Measurements from ENCODE around the gene MPST.
A peak's percentile ranks its signal among the peaks of the same experiment; 100 is the strongest.

The MPST gene

DNA sequence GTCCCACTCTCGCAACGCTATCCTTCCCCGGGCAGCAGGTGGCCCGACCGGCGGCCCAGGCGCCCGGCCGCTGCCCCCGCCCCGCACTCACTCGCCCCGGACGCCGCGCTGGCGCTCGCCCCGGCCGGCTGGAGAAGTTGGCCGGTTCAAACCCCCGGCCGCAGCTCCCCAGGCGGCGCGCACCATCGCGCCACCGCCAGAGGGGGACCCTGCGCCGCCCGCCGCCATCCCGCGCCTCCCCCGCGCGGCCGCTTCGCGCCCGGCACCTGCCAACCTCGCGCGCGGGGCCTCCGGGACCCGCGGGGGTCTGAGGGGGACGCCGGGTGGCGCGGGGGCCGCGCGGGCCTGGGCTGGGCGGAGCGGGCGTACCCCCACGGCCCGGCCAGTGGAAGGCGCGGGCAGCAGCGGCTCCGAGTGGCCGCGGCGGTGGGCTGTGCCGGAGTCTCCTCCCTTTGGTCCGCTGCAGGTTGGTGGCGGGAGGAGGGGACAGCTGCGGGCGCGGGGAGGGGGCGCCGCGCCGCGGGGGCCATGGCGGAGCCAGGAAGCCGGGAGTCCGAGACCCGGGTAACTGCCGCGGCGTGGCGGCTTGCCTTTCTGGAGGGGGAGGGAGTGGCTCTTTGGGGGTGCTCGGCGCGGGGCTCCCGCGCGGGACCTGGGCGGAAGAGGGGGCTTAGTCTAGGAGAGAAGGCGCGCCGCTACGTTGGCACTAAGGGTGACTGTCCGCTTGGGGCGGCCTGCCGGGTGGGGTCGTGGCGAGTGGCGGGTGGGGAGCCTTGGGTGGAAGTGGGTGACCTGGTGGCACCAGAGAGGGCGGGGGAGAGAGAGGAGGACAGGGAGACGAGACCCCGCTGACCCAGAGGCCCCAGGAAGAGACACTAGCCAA, at the start of gene MPST, which contains the start of gene TST:
TSS of gene MPST (plus strand) at position 434 of the 883 bp plus-strand sequence. CDS start at position 529, 95 bp downstream.
TSS of gene TST (minus strand) at position 139 of the 883 bp plus-strand sequence. CDS start 715 bp downstream, outside the sequence.
- in situ Hi-C loops (cut with MboI; ENCODE audit: low sequenced_read_pairs, unreplicated experiment) = no loop called here
- DNase-seq (ENCODE audit: low spot score) = peak; percentile 91
- TF ChIP-seq, protein P1, sequence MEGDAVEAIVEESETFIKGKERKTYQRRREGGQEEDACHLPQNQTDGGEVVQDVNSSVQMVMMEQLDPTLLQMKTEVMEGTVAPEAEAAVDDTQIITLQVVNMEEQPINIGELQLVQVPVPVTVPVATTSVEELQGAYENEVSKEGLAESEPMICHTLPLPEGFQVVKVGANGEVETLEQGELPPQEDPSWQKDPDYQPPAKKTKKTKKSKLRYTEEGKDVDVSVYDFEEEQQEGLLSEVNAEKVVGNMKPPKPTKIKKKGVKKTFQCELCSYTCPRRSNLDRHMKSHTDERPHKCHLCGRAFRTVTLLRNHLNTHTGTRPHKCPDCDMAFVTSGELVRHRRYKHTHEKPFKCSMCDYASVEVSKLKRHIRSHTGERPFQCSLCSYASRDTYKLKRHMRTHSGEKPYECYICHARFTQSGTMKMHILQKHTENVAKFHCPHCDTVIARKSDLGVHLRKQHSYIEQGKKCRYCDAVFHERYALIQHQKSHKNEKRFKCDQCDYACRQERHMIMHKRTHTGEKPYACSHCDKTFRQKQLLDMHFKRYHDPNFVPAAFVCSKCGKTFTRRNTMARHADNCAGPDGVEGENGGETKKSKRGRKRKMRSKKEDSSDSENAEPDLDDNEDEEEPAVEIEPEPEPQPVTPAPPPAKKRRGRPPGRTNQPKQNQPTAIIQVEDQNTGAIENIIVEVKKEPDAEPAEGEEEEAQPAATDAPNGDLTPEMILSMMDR (IDR thresholded peaks at IDR 0.05; ENCODE audit: borderline replicate concordance, control extremely low read depth, extremely low read depth, insufficient read depth, missing control alignments) = no peak

DNA sequence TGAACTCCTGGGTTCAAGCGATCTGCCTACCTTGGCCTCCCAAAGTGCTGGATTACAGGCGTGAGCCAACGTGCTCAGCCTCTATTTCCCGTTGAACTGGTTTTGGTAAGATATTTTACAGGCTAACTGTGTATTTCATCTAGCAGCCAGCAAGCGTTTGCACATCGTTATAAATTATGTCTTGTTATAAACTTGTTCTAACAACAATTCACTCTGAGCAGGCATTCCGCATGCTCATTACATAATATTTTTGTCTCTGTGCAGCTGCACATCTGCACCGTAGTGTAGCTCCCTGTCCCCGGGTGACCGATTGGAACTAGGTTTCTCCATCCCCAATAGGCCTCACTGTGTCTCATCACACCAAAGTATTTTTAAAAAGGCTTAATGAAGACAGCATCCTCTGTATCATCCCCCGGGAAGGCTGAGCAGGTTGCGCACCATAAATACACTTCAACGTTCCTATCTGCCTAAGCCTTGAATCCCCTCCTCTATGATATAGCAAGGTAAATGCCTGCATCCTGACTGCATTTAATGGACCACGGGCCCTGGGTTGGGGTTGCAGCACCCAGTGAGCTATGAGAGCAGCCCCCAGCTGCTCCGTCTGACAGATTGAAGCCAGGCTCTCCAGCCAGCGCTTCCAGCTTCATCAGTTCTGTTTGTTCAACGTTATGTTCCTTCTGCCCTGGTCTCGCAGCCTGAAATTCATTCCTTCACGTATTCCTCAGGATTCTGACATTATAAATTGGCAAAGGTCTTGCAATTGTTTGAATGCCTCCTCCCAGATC, 48.0 kb upstream of the MPST start:
- TF ChIP-seq, protein P1 (IDR thresholded peaks at IDR 0.05; ENCODE audit: borderline replicate concordance, control extremely low read depth, extremely low read depth, insufficient read depth, missing control alignments) = no peak
- DNase-seq (ENCODE audit: low spot score) = no peak
- in situ Hi-C loops (cut with MboI; ENCODE audit: low sequenced_read_pairs, unreplicated experiment) = loop anchor here (10.0 kb wide), 1 partner anchor 187 kb away; no protein-coding TSS in a partner anchor

DNA sequence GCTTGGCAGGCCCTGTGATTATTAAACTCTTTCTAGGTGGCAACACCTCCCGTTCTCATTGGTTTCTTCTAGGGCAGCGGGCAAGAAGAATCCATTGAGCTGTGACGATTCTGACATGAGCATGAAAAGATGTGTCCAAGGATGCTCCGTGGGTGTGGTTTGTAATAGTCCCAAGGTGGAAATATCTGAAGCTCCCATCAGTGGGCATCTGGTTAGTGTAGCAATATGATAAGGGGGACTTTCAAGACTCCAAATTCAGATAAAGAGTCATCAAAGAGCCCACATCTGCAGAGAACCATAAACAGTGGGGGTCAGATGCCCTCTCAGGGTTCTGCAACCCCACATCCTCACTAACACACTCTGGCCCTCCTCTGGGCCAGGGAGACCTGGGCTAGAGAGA, 42.9 kb upstream of the MPST start:
- DNase-seq (ENCODE audit: low spot score) = no peak
- in situ Hi-C loops (cut with MboI; ENCODE audit: low sequenced_read_pairs, unreplicated experiment) = loop anchor here (10.0 kb wide), 1 partner anchor 192 kb away; no protein-coding TSS in a partner anchor
- TF ChIP-seq, protein P1 (IDR thresholded peaks at IDR 0.05; ENCODE audit: borderline replicate concordance, control extremely low read depth, extremely low read depth, insufficient read depth, missing control alignments) = no peak

DNA sequence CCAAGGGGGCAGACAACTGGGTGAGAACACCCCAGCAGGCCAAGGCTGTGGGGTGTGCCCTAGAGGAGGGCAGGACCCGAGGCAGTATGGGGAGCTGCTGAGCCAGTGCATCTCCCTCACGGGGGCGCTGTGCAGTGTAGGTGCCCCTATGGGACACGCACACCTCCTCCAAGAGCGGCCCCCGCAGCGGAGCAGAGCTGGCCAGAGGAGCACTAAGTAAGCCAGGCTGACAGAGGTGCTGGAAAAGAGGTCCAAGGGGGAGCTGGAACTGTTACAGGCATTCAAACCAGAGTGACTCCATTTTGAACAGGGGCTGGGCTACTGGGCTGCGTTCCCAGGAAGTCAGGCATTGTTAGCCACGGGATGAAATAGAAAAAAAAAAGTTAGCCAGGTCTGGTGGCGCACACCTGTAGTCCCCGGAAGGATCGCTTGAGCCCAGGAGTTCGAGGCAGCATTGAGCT, 42.1 kb upstream of the MPST start:
- TF ChIP-seq, protein P1 (IDR thresholded peaks at IDR 0.05; ENCODE audit: borderline replicate concordance, control extremely low read depth, extremely low read depth, insufficient read depth, missing control alignments) = peak; percentile 50
- in situ Hi-C loops (cut with MboI; ENCODE audit: low sequenced_read_pairs, unreplicated experiment) = loop anchor here (10.0 kb wide), 1 partner anchor 193 kb away; no protein-coding TSS in a partner anchor
- peak; percentile 81 for DNase-seq (ENCODE audit: low spot score)

DNA sequence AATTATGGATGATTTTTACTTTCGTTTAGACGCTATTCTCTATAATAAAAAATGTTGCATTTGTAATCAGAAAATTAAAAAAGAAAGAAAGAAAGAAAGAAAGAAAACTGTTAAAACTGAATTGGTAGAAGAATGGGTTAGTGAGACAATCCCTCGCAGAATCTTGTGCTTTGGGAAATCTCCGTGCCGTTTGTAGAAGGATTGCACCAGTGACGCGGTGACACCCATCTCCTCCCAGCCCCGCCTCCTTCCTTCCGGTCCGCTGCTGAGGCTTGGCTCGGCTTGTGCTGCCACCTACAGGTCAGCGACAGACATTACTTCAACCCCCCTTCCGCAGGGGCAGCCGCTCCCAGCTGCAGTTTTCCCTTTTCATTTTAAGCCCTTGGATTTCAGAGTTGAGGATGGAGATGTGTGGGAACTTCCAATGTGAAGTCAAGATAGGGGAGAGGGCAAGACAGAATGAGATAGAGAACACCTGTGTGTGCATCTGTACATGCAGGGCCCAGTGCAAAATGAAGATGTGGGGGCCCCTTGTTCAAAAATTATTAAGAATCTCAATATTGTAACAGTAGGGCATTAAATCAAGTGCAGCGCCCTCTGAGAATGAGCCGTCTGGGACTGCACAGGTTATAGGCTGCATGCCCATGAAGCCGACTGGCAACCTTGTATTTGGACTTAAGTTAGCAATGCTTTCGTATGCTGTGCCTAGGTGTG, 41.4 kb upstream of the MPST start:
- in situ Hi-C loops (cut with MboI; ENCODE audit: low sequenced_read_pairs, unreplicated experiment) = loop anchor here (10.0 kb wide), 1 partner anchor 193 kb away; no protein-coding TSS in a partner anchor
- TF ChIP-seq, protein P1 (IDR thresholded peaks at IDR 0.05; ENCODE audit: borderline replicate concordance, control extremely low read depth, extremely low read depth, insufficient read depth, missing control alignments) = peak; percentile 92
- DNase-seq (ENCODE audit: low spot score) = peak; percentile 95
